ENCODE results near the gene NDEL1. TPM values are rescaled to one million over a fixed set of nuclear protein-coding genes. Genes with fewer than 3 reads are reported as not detected.

Gene NDEL1
- total and polyA plus RNA-seq, 9 of the 15 experiments (the other 6 are each of a cell fraction or from before 2014, with no cell fraction given): 0.86 to 30.5 (median 22.7) TPM

- in situ Hi-C loops (cut with MboI) (no loop called here), intact Hi-C loops (cut with micrococcal nuclease) (no loop called here)
- BruUV-seq (replicated peaks): no TSS peak
- Histone ChIP-seq H3K36me3 (ENCODE audit: control insufficient read depth, insufficient read depth, low read length) (peaks cover 57% of the 10 kb centered on the region), H3K9ac (ENCODE audit: insufficient read depth in 1 of 2, low read depth in 2 of 2, low read length in 2 of 2) (no peak overlapping the region), H3K79me2 (ENCODE audit: control insufficient read depth, insufficient read depth, low read length) (peaks cover 26% of the 10 kb centered on the region), H3K4me1 (replicated peaks in 1 of 2; ENCODE audit: control insufficient read depth in 2 of 2, insufficient read depth in 2 of 2, low read length in 2 of 2) (no peaks in the 10 kb centered on the region; a peak in 3 of 5 replicates), H3K4me3 (no peak overlapping the region), H3K9me3 (replicated peaks; ENCODE audit: control insufficient read depth, insufficient read depth, low read depth, low read length) (no peaks in the 10 kb centered on the region), H3K27me3 (ENCODE audit: control insufficient read depth in 2 of 2, insufficient read depth in 2 of 2, low read length in 2 of 2) (no peaks in the 10 kb centered on the region), H4K20me1 (replicated peaks; ENCODE audit: control insufficient read depth, insufficient read depth, low read length) (no peaks in the 10 kb centered on the region), H3K4me2 (ENCODE audit: insufficient read depth, low read length) (no peak overlapping the region), H2AFZ (ENCODE audit: low read depth, low read length) (no peak overlapping the region), H3K27ac (ENCODE audit: extremely low read depth, low read depth, low read length) (no peak overlapping the region), H3K9me1 (ENCODE audit: control insufficient read depth, insufficient read depth, low read length) (no peaks in the 10 kb centered on the region)
- 68% methylated on average over 4 of the region's 4 CpGs for WGBS (ENCODE audit: insufficient coverage, low coverage, missing lambda C conversion rate)
- ATAC-seq (no peak), FAIRE-seq (no peak), DNase-seq (ENCODE audit: extremely low read depth in 1 of 4, low spot score in 3 of 4) (no peak)
- ChIA-PET CTCF (ENCODE audit: low intra/inter-chr PET ratio) (interaction anchor here (0.6 kb wide), 1 partner anchor 51 kb away, joined by 3 read pairs; no protein-coding TSS in a partner anchor), POLR2A (interaction anchor here (1.4 to 1.5 kb wide), 2 partner anchors 8 to 10 kb away, joined by 4 to 6 read pairs; partner anchors contain the start of gene NDEL1)
- TF ChIP-seq, protein P1, sequence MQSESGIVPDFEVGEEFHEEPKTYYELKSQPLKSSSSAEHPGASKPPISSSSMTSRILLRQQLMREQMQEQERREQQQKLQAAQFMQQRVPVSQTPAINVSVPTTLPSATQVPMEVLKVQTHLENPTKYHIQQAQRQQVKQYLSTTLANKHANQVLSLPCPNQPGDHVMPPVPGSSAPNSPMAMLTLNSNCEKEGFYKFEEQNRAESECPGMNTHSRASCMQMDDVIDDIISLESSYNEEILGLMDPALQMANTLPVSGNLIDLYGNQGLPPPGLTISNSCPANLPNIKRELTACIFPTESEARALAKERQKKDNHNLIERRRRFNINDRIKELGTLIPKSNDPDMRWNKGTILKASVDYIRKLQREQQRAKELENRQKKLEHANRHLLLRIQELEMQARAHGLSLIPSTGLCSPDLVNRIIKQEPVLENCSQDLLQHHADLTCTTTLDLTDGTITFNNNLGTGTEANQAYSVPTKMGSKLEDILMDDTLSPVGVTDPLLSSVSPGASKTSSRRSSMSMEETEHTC (IDR thresholded peaks at IDR 0.05): no peak
- no peak for TF ChIP-seq RFX5 (IDR thresholded peaks at IDR 0.05; ENCODE audit: low read depth, low read length)
Measured at GRCh38 chr17:8445536-8445935, 9.9 kb downstream of the NDEL1 start.

DNA sequence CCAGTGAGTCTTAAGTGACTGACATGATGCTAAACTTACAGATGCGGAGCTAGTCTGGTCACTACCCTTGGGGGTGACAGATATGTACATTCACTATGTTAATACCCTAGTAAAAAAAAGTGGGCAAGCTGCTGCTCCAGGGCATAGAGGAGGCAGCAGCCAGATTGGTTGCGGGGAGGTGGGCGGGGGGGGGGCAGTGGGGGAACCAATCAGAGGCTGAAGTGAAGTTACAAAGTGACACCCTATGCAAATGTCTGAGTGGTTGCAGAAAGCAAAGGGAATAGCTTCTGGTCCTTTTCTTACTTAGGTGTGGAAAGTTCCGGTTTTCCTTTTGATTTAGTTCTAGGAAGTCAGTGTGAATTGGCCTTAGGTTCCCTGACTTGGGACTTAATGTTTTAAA is 12.1 kb downstream of the NDEL1 start:
- BruUV-seq (replicated peaks): no TSS peak
- WGBS (ENCODE audit: insufficient coverage, low coverage, missing lambda C conversion rate): 95% methylated on average over 3 of the region's 4 CpGs
- no peak for FAIRE-seq
- TF ChIP-seq CUX1 (CRISPR knock-in tag; IDR thresholded peaks at IDR 0.05) (no peak), SIX5 (IDR thresholded peaks at IDR 0.05; ENCODE audit: borderline replicate concordance in 1 of 2, insufficient read depth in 1 of 2, low read depth in 1 of 2, low read length in 2 of 2) (no peak), XRCC4 (IDR thresholded peaks at IDR 0.05; ENCODE audit: extremely low read depth, insufficient read depth, insufficient read length) (no peak), NELFE (IDR thresholded peaks at IDR 0.05; ENCODE audit: insufficient read depth, insufficient read length) (no peak), JUNB (CRISPR knock-in tag; conservative IDR thresholded peaks at IDR 0.05) (no peak), ETS2 (tag; IDR thresholded peaks at IDR 0.05; ENCODE audit: borderline replicate concordance, poor library complexity, severe bottlenecking) (no peak)

More for the DNA sequence above, 12.1 kb downstream of the NDEL1 start:
- ATAC-seq (no peak), DNase-seq (ENCODE audit: extremely low read depth in 1 of 4, low spot score in 3 of 4) (peak in 1 of 4 experiments; percentile 45)
- CTCF ChIA-PET (ENCODE audit: low intra/inter-chr PET ratio): no interaction called here
- H3K4me3 ChIP-seq: no peak overlapping the region
- H3K79me2 ChIP-seq (ENCODE audit: control insufficient read depth, insufficient read depth, low read length): peaks cover 6% of the 10 kb centered on the region
- POLR2A ChIA-PET: interaction anchor here (1.2 kb wide), 1 partner anchor 11 kb away, joined by 4 read pairs; no protein-coding TSS in a partner anchor
- H2AFZ ChIP-seq (ENCODE audit: low read depth, low read length): no peak overlapping the region
- intact Hi-C loops (cut with micrococcal nuclease) (no loop called here), in situ Hi-C loops (cut with MboI) (no loop called here)
- no peak overlapping the region for H3K27ac ChIP-seq (ENCODE audit: extremely low read depth, low read depth, low read length)
- H3K9me3 ChIP-seq (replicated peaks; ENCODE audit: control insufficient read depth, insufficient read depth, low read depth, low read length): no peaks in the 10 kb centered on the region
- no peak overlapping the region for H3K4me2 ChIP-seq (ENCODE audit: insufficient read depth, low read length)
- no peaks in the 10 kb centered on the region for H3K9me1 ChIP-seq (ENCODE audit: control insufficient read depth, insufficient read depth, low read length)
- no peak overlapping the region for H3K9ac ChIP-seq (ENCODE audit: insufficient read depth in 1 of 2, low read depth in 2 of 2, low read length in 2 of 2)
- H3K4me1 ChIP-seq (replicated peaks in 1 of 2; ENCODE audit: control insufficient read depth in 2 of 2, insufficient read depth in 2 of 2, low read length in 2 of 2): no peaks in the 10 kb centered on the region
- peaks cover 74% of the 10 kb centered on the region for H3K36me3 ChIP-seq (ENCODE audit: control insufficient read depth, insufficient read depth, low read length)
- H4K20me1 ChIP-seq (replicated peaks; ENCODE audit: control insufficient read depth, insufficient read depth, low read length): no peaks in the 10 kb centered on the region
- H3K27me3 ChIP-seq (ENCODE audit: control insufficient read depth in 2 of 2, insufficient read depth in 2 of 2, low read length in 2 of 2): no peaks in the 10 kb centered on the region

Data from K562 (cell line).